Endothelial cell of umbilical vein (primary cell): ENCODE results near the gene RBM25. TPM values are rescaled to one million over a fixed set of nuclear protein-coding genes. Genes with fewer than 3 reads are reported as not detected.

Source experiments
- BruUV-seq: library from RNA; stranded (reverse); fragments of 400-500 nt; replicated peaks from 2 replicates; lab custom pipeline; 2021; lab: Mats Ljungman, UMichigan
- CTCF ChIA-PET: fragments of 300-600, 350-600 bp; sonication (Branson Sonifier 250); formaldehyde crosslinking; loops from one replicate; lab custom pipeline; 2021; ENCODE audit warnings: antibody characterized with exemption, inconsistent platforms; lab: Charles Lee
- POLR2A ChIA-PET: fragments of 300-600, 350-600 bp; sonication (Branson Sonifier 250); formaldehyde crosslinking; loops from one replicate; lab custom pipeline; 2021; ENCODE audit warnings: antibody characterized with exemption, inconsistent platforms; lab: Charles Lee
- DNase-seq: peaks from one replicate; pipeline ENCODE4 v3.0.0-alpha.2; 2011; ENCODE audit warnings: low read depth, low spot score
- FAIRE-seq: peaks from 2 replicates; lab custom pipeline; 2011; peaks lifted over from hg19 to GRCh38; lab: Jason Lieb, UNC
- H2AFZ ChIP-seq: 2 replicates; pipeline ENCODE4 v1.6.0; 2012; ENCODE audit warnings: low read depth, low read length, control low read depth, inconsistent platforms
- H3K27ac ChIP-seq: 2 replicates; pipeline ENCODE4 v1.5.1; 2011; ENCODE audit warnings: low read depth, mild to moderate bottlenecking, control low read depth, low read length, moderate library complexity; ENCODE audit not compliant: insufficient read depth
- H3K27me3 ChIP-seq, 2 experiments: 2 replicates each; pipeline versions ENCODE4 v1.6.0 to v1.6.1; 2011; ENCODE audit warnings: low read length in 2 of 2, mixed read lengths in 1 of 2; ENCODE audit not compliant: control insufficient read depth in 2 of 2, insufficient read depth in 2 of 2
- H3K36me3 ChIP-seq, 2 experiments: 2 replicates in 1 of 2; 3 replicates in 1 of 2; pipeline ENCODE4 v1.5.1; 2011; ENCODE audit warnings: low read length in 2 of 2, mild to moderate bottlenecking in 1 of 2, moderate library complexity in 1 of 2; ENCODE audit not compliant: control insufficient read depth in 2 of 2, insufficient read depth in 2 of 2; ENCODE audit errors: extremely low read depth in 1 of 2
- H3K4me1 ChIP-seq: 3 replicates; pipeline ENCODE4 v1.5.1; 2011; ENCODE audit warnings: mild to moderate bottlenecking, low read length; ENCODE audit not compliant: control insufficient read depth, insufficient read depth; ENCODE audit errors: extremely low read depth
- H3K4me2 ChIP-seq: 2 replicates; pipeline ENCODE4 v1.6.1; 2011; ENCODE audit warnings: low read length, control low read depth, mixed read lengths; ENCODE audit not compliant: insufficient read depth
- H3K4me3 ChIP-seq, 3 experiments: fragments of 200-600 bp in 1 of 3; sonication (generic), shearing (Covaris generic) in 1 of 3; replicated peaks in 1 of 3; 2 replicates each; pipeline ENCODE4 v1.5.1; 2011 to 2016; ENCODE audit warnings: control low read depth in 3 of 3, low read length in 3 of 3, mild to moderate bottlenecking in 2 of 3, inconsistent platforms in 1 of 3, low read depth in 1 of 3, moderate library complexity in 1 of 3; ENCODE audit not compliant: insufficient read depth in 1 of 3
- H3K79me2 ChIP-seq: 2 replicates; pipeline ENCODE4 v1.6.0; 2012; ENCODE audit warnings: low read length, inconsistent platforms; ENCODE audit not compliant: control insufficient read depth, insufficient read depth
- H3K9ac ChIP-seq: replicated peaks from 2 replicates; pipeline ENCODE3; 2011; ENCODE audit warnings: low read length, control low read depth; ENCODE audit not compliant: insufficient read depth; ENCODE audit errors: extremely low read depth
- H3K9me1 ChIP-seq: replicated peaks from 3 replicates; pipeline ENCODE4 v1.6.0; 2011; ENCODE audit warnings: mild to moderate bottlenecking, low read length; ENCODE audit not compliant: control insufficient read depth, insufficient read depth; ENCODE audit errors: extremely low read depth
- H3K9me3 ChIP-seq: replicated peaks from 2 replicates; pipeline ENCODE4 v1.5.1; 2012; ENCODE audit warnings: low read length, inconsistent platforms; ENCODE audit not compliant: control insufficient read depth, insufficient read depth
- H4K20me1 ChIP-seq: replicated peaks from 2 replicates; pipeline ENCODE3; 2011; ENCODE audit warnings: mild to moderate bottlenecking, low read length; ENCODE audit not compliant: control insufficient read depth, insufficient read depth; ENCODE audit errors: extremely low read depth
- FOS ChIP-seq: IDR thresholded peaks from 2 replicates; pipeline ENCODE4 v1.6.1; 2011; ENCODE audit warnings: mild to moderate bottlenecking, low read length, moderate library complexity, borderline replicate concordance; ENCODE audit not compliant: insufficient read depth
- GATA2 ChIP-seq: IDR thresholded peaks from 2 replicates; pipeline ENCODE4 v1.7.0; 2011; ENCODE audit warnings: low read depth, mild to moderate bottlenecking, moderate library complexity, mixed read lengths, low read length; ENCODE audit not compliant: insufficient read length, insufficient read depth
- JUN ChIP-seq: IDR thresholded peaks from 2 replicates; pipeline ENCODE4 v1.6.1; 2011; ENCODE audit warnings: borderline replicate concordance, low read depth; ENCODE audit not compliant: insufficient read length, insufficient read depth
- POLR2A ChIP-seq: IDR thresholded peaks from 2 replicates; pipeline ENCODE4 v1.6.1; 2012; ENCODE audit warnings: low read depth, mild to moderate bottlenecking, control low read depth, low read length
- dilution Hi-C: fragments of 300-500 bp; cut with MboI; formaldehyde crosslinking; loops from one replicate; pipeline ENCODE4 v1.15.0; 2019; ENCODE audit warnings: low sequenced_read_pairs; ENCODE audit not compliant: extremely low pct_ligation_motif_present
- intact Hi-C: fragments of 100-400 bp; cut with micrococcal nuclease; formaldehyde crosslinking; loops from one replicate; pipeline ENCODE4 v1.10.0; 2022
- polyA plus RNA-seq, 4 experiments: library from polyadenylated mRNA; depleted of rRNA in 3 of 4; stranded (reverse) in 3 of 4; unstranded in 1 of 4; fragments of >200 nt; gene quantifications; 2 replicates each; pipeline versions ENCODE4 v1.2.1 to v1.2.3, GENCODE V29; 2011 to 2012; ENCODE audit warnings: missing spikeins in 1 of 4
- total RNA-seq: library from RNA; stranded (reverse); gene quantifications from 2 replicates; pipeline ENCODE4 v1.2.3, GENCODE V29; 2021
- TF ChIP-seq, protein P1 (sequence below), 2 donors: IDR thresholded peaks; 1 replicate in 1 of 2; 2 replicates in 1 of 2; pipeline ENCODE4 v1.5.1; 2011; ENCODE audit warnings: low read length in 2 of 2, mild to moderate bottlenecking in 2 of 2, moderate library complexity in 2 of 2, control low read depth in 1 of 2, inconsistent platforms in 1 of 2, low read depth in 1 of 2; ENCODE audit not compliant: insufficient read depth in 1 of 2; ENCODE audit errors: extremely low read depth in 1 of 2

Gene RBM25
- total and polyA plus RNA-seq, 2 donors (not counting 3 experiments of a cell fraction or from before 2014, with no cell fraction given) = 20.6 to 86.1 TPM

DNA sequence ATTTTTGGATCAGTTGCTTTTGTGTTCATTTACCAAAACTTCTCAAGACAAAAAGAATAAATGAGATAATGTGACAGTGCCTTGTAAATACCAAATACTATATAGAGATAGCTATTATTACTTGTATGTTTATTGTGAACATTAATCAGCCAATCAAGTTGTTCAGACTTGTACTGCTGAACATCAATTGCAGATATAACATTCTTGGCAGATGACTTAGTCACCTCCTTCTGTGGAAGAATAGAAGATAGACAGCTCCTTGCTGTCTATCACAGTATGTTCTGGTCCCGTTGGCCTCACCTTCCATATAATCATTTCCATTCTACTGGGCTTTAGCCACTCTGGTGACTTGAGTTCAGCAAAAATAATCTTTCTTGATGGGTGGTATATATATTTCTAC is 108.1 kb downstream of the RBM25 start:
- Histone ChIP-seq H3K9me3 (no peaks in the 10 kb centered on the region), H3K4me3 (no peak overlapping the region), H4K20me1 (no peaks in the 10 kb centered on the region), H2AFZ (no peak overlapping the region), H3K4me1 (no peaks in the 10 kb centered on the region), H3K27me3 (no peaks in the 10 kb centered on the region), H3K79me2 (no peaks in the 10 kb centered on the region), H3K27ac (no peak overlapping the region), H3K9me1 (no peaks in the 10 kb centered on the region), H3K4me2 (no peak overlapping the region), H3K36me3 (peaks cover 4 to 15% of the 10 kb centered on the region in 2 experiments), H3K9ac (no peak overlapping the region)
- BruUV-seq = no TSS peak
- ChIA-PET CTCF (interaction anchor here (1.0 to 2.5 kb wide), 2 partner anchors 10 to 305 kb away, joined by 3 to 8 read pairs; no protein-coding TSS in a partner anchor), POLR2A (no interaction called here)
- dilution Hi-C loops (no loop called here), intact Hi-C loops (no loop called here)
- FAIRE-seq = no peak
- no peak for TF ChIP-seq POLR2A
- no peak for TF ChIP-seq JUN
- no peak for DNase-seq

DNA sequence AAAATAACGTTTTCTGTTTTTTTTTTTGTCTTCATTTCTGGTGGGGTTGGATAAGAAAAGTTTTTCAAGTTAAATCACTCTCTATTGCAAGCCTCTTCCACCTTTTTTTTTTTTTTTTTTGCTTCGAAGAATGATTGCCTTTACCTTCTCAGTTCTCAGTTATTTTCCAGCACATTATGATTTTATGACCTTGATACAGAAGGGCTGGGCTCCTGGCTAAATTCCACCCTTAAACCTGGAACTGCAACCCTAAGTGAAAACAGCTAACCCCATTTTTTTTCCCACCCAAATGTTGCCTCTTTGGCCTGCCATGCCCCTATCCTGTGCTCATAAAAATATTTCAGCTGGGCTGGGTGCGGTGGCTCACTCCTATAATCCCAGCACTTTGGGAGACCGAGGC is 109.4 kb downstream of the RBM25 start:
- no peak for DNase-seq
- intact Hi-C loops = no loop called here
- CTCF ChIA-PET = interaction anchor here (0.7 to 2.5 kb wide), 4 partner anchors 9 to 341 kb away, joined by 3 to 8 read pairs (median 3); no protein-coding TSS in a partner anchor
- H3K4me2 ChIP-seq = no peak overlapping the region
- TF ChIP-seq FOS (no peak), GATA2 (no peak)
- TF ChIP-seq, protein P1, sequence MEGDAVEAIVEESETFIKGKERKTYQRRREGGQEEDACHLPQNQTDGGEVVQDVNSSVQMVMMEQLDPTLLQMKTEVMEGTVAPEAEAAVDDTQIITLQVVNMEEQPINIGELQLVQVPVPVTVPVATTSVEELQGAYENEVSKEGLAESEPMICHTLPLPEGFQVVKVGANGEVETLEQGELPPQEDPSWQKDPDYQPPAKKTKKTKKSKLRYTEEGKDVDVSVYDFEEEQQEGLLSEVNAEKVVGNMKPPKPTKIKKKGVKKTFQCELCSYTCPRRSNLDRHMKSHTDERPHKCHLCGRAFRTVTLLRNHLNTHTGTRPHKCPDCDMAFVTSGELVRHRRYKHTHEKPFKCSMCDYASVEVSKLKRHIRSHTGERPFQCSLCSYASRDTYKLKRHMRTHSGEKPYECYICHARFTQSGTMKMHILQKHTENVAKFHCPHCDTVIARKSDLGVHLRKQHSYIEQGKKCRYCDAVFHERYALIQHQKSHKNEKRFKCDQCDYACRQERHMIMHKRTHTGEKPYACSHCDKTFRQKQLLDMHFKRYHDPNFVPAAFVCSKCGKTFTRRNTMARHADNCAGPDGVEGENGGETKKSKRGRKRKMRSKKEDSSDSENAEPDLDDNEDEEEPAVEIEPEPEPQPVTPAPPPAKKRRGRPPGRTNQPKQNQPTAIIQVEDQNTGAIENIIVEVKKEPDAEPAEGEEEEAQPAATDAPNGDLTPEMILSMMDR (IDR thresholded peaks at IDR 0.05; ENCODE audit: extremely low read depth in 1 of 2, insufficient read depth in 1 of 2, low read depth in 1 of 2, low read length in 2 of 2) = no peak
- H3K9me3 ChIP-seq = no peaks in the 10 kb centered on the region
- H4K20me1 ChIP-seq = no peaks in the 10 kb centered on the region
- POLR2A ChIA-PET = no interaction called here
- H3K9me1 ChIP-seq = no peaks in the 10 kb centered on the region
- H3K4me1 ChIP-seq = no peaks in the 10 kb centered on the region
- no TSS peak for BruUV-seq
- H2AFZ ChIP-seq = no peak overlapping the region
- H3K79me2 ChIP-seq = no peaks in the 10 kb centered on the region
- H3K27ac ChIP-seq = no peak overlapping the region
- H3K9ac ChIP-seq = no peak overlapping the region
- H3K27me3 ChIP-seq = no peaks in the 10 kb centered on the region
- FAIRE-seq = no peak
- dilution Hi-C loops = no loop called here
- no peak overlapping the region for H3K4me3 ChIP-seq
- peaks cover 8 to 15% of the 10 kb centered on the region in 2 experiments for H3K36me3 ChIP-seq
